CD4-positive, CD25-positive, alpha-beta regulatory T cell (primary cell): Measurements from ENCODE around the gene CFAP92. TPM values are rescaled to one million over a fixed set of nuclear protein-coding genes. Genes with fewer than 3 reads are reported as not detected.

ENCODE experiments used
- ATAC-seq, 2 donors: fragments of 150-1000 bp; cut with Tn5 transposase; one replicate each; pipeline ENCODE4 v1.10.0; 2021; ENCODE audit warnings: low read depth in 2 of 2, moderate number of reproducible peaks in 2 of 2, moderate library complexity in 1 of 2
- DNase-seq, 3 donors: peaks; one replicate each; pipeline versions ENCODE4 v3.0.0 to v3.0.0-alpha.2; 2012 to 2022; ENCODE audit warnings: mixed read lengths in 1 of 3
- H3K27ac ChIP-seq: one replicate; pipeline ENCODE4 v1.7.0; 2013; ENCODE audit warnings: mild to moderate bottlenecking, low read length; ENCODE audit not compliant: insufficient read depth, poor library complexity, severe bottlenecking
- H3K27me3 ChIP-seq: one replicate; pipeline ENCODE4 v1.7.0; 2013; ENCODE audit warnings: low read length; ENCODE audit not compliant: control insufficient read depth, insufficient read depth
- H3K36me3 ChIP-seq: one replicate; pipeline ENCODE4 v1.7.0; 2013; ENCODE audit warnings: mild to moderate bottlenecking, low read length, moderate library complexity; ENCODE audit not compliant: control insufficient read depth, insufficient read depth
- H3K4me1 ChIP-seq: 2 replicates; pipeline ENCODE4 v1.7.0; 2013; ENCODE audit warnings: mild to moderate bottlenecking, low read length; ENCODE audit not compliant: insufficient read depth, control insufficient read depth, poor library complexity, severe bottlenecking
- H3K4me3 ChIP-seq: one replicate; pipeline ENCODE4 v1.7.0; 2013; ENCODE audit warnings: low read depth, mild to moderate bottlenecking, low read length, moderate library complexity
- H3K9me3 ChIP-seq, 2 experiments: 1 replicate in 1 of 2; 2 replicates in 1 of 2; pipeline ENCODE4 v1.7.0; 2013; ENCODE audit warnings: low read length in 2 of 2, mild to moderate bottlenecking in 1 of 2, moderate library complexity in 1 of 2; ENCODE audit not compliant: control insufficient read depth in 2 of 2
- H3K27ac Mint-ChIP-seq, 3 donors: one replicate each; pipeline ENCODE4 v1.8.0; 2020 to 2022; ENCODE audit warnings: mild to moderate bottlenecking in 3 of 3, mixed read lengths in 3 of 3, moderate library complexity in 2 of 3
- H3K27me3 Mint-ChIP-seq: one replicate; pipeline ENCODE4 v1.8.0; 2022; ENCODE audit warnings: mild to moderate bottlenecking, mixed read lengths
- H3K36me3 Mint-ChIP-seq: one replicate; pipeline ENCODE4 v1.8.0; 2020; ENCODE audit warnings: mixed read lengths
- H3K4me1 Mint-ChIP-seq, 4 donors: one replicate each; pipeline ENCODE4 v1.8.0; 2020 to 2022; ENCODE audit warnings: mixed read lengths in 4 of 4, mild to moderate bottlenecking in 1 of 4
- H3K4me3 Mint-ChIP-seq, 4 donors: one replicate each; pipeline ENCODE4 v1.8.0; 2020 to 2022; ENCODE audit warnings: mild to moderate bottlenecking in 4 of 4, mixed read lengths in 4 of 4, moderate library complexity in 3 of 4
- H3K9me3 Mint-ChIP-seq, 7 donors: one replicate each; pipeline ENCODE4 v1.8.0; 2020 to 2022; ENCODE audit warnings: mixed read lengths in 7 of 7, mild to moderate bottlenecking in 3 of 7, moderate library complexity in 2 of 7
- polyA plus RNA-seq, 4 donors: library from polyadenylated mRNA; unstranded; fragments of 300-500 nt; fragmentation: Illumina TruSeq; gene quantifications; one replicate each; pipeline ENCODE4 v1.2.3, GENCODE V29; 2021
- total RNA-seq: library from RNA; stranded (reverse); gene quantifications from one replicate; pipeline ENCODE4 v1.2.3, GENCODE V29; 2022

Gene CFAP92
- total and polyA plus RNA-seq, 5 donors from 2014 or later: 0.28 TPM; not detected in 4

GRCh38 chr3:129001806-129002572 lies 8.1 kb upstream of the CFAP92 start:
- Mint-ChIP-seq H3K9me3 (peaks cover 0 to 1% (median 0%) of the 10 kb centered on the region in 7 donors), H3K27ac (peak overlapping the region in 1 of 3 donors; percentile 56), H3K27me3 (peaks cover 55% of the 10 kb centered on the region), H3K4me1 (peaks cover 0 to 32% (median 9%) of the 10 kb centered on the region in 4 donors), H3K4me3 (peak overlapping the region in 3 of 4 donors; percentile 11 to 72 (median 35)), H3K36me3 (peaks cover 4% of the 10 kb centered on the region)
- Histone ChIP-seq H3K4me1 (peaks cover 20% of the 10 kb centered on the region), H3K36me3 (no peaks in the 10 kb centered on the region), H3K27ac (no peak overlapping the region), H3K27me3 (peaks cover 28% of the 10 kb centered on the region), H3K9me3 (no peaks in the 10 kb centered on the region), H3K4me3 (no peak overlapping the region)
- DNase-seq (peak in 1 of 3 donors; percentile 45), ATAC-seq (peak; percentile 17 to 43)

DNA sequence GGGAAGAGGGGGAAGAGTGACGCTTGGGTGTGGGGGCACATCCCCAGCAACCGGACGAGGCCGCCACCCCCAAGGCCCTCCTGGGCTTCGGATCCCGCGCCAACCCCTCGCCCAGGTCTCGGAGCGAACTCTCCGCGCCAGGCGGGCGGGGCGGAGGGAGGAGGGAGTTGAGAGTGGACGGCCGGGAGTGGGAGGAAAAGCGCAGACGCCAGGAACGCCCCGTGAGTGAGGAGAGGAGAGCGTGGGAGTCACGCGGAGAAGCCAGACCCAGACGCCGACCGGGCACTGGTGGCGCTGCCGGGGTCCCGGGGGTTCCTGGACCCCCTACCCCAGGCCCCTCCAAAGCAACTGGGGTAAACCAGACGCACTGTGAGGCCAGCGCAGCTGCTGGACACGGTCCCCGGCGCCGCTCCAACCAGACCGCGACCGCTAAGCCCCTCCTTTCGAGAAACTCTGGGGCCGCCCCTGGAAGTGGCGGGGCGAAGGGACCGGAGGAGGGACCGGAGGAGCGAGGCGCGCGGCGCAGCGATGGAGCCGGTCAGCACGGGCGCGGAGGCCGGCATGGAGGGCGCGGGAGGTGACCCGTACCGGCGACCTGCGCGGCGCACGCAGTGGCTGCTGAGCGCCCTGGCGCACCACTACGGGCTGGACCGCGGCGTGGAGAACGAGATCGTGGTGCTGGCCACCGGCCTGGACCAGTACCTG lies 7.4 kb upstream of the CFAP92 start, which contains the start of gene EFCC1:
Gene EFCC1 (plus strand): TSS at position 204 of the 705 bp plus-strand sequence. CDS start 325 bp downstream, at position 529.
- H3K36me3 Mint-ChIP-seq: peaks cover 4% of the 10 kb centered on the region
- DNase-seq: no peak
- Histone ChIP-seq H3K36me3 (no peaks in the 10 kb centered on the region), H3K9me3 (no peaks in the 10 kb centered on the region), H3K4me3 (no peak within 1 kb of the TSS), H3K27me3 (peaks cover 28% of the 10 kb centered on the region), H3K4me1 (peaks cover 20% of the 10 kb centered on the region), H3K27ac (no peak within 1 kb of the TSS)
- H3K27me3 Mint-ChIP-seq: peaks cover 51% of the 10 kb centered on the region
- no peak within 1 kb of the TSS for H3K27ac Mint-ChIP-seq
- peak within 1 kb of the TSS in 2 of 4 donors; percentile 11 to 36 for H3K4me3 Mint-ChIP-seq
- H3K9me3 Mint-ChIP-seq: peaks cover 0 to 1% (median 0%) of the 10 kb centered on the region in 7 donors
- H3K4me1 Mint-ChIP-seq: peaks cover 0 to 32% (median 9%) of the 10 kb centered on the region in 4 donors
- ATAC-seq: no peak

DNA sequence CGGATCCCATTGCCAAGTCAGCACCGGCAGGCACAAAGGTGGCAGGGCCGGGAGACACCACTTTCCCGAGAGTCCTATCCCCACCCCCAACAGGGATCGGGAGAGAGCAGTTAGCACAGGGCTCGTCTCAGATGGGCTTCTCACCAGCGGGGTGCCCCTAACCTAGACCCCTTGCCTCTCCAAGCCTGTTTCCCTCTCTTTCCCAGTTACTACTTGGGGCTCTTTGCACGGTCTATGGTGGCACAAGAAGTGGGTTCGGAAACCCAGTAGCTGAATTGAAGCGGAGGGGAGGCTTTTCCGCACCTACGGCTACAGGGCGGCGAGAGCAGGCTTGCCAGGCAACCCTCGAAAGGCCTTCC lies 6.8 kb upstream of the CFAP92 start:
- Histone ChIP-seq H3K9me3 (no peaks in the 10 kb centered on the region), H3K4me3 (no peak overlapping the region), H3K27me3 (peaks cover 28% of the 10 kb centered on the region), H3K36me3 (no peaks in the 10 kb centered on the region), H3K4me1 (peaks cover 20% of the 10 kb centered on the region), H3K27ac (no peak overlapping the region)
- no peak for ATAC-seq
- H3K4me1 Mint-ChIP-seq: peaks cover 0 to 28% (median 9%) of the 10 kb centered on the region in 4 donors
- H3K36me3 Mint-ChIP-seq: peaks cover 4% of the 10 kb centered on the region
- no peak for DNase-seq
- peaks cover 0 to 1% (median 0%) of the 10 kb centered on the region in 7 donors for H3K9me3 Mint-ChIP-seq
- peaks cover 56% of the 10 kb centered on the region for H3K27me3 Mint-ChIP-seq
- H3K4me3 Mint-ChIP-seq: no peak overlapping the region
- H3K27ac Mint-ChIP-seq: no peak overlapping the region

DNA sequence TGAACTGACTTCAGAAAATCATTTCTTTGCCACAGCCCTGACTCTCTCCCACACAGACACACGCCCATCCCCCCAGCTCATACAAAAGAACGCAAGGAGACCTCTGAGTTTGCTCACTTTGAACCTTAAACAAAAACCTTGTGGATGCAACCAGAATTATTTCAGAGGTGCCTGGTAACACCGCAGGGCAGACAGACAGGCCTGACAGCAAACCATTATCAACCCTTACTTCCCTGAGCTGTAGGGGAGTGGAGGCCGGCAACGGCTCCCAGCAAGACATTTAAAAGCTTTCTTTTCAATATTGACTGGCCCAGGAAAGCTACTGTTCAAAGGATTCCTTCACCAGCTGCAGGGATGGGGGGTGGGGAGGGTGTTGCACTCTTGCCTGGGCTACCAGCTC lies 5.2 kb upstream of the CFAP92 start:
- Histone ChIP-seq H3K4me3 (no peak overlapping the region), H3K36me3 (no peaks in the 10 kb centered on the region), H3K27ac (no peak overlapping the region), H3K9me3 (no peaks in the 10 kb centered on the region), H3K4me1 (peaks cover 25% of the 10 kb centered on the region), H3K27me3 (peaks cover 28% of the 10 kb centered on the region)
- DNase-seq: no peak
- Mint-ChIP-seq H3K27me3 (peaks cover 59% of the 10 kb centered on the region), H3K27ac (no peak overlapping the region), H3K36me3 (no peaks in the 10 kb centered on the region), H3K4me3 (peak overlapping the region in 2 of 4 donors; percentile 39 to 44), H3K9me3 (peaks cover 0 to 1% (median 0%) of the 10 kb centered on the region in 7 donors), H3K4me1 (peaks cover 0 to 30% (median 10%) of the 10 kb centered on the region in 4 donors)
- ATAC-seq: no peak

DNA sequence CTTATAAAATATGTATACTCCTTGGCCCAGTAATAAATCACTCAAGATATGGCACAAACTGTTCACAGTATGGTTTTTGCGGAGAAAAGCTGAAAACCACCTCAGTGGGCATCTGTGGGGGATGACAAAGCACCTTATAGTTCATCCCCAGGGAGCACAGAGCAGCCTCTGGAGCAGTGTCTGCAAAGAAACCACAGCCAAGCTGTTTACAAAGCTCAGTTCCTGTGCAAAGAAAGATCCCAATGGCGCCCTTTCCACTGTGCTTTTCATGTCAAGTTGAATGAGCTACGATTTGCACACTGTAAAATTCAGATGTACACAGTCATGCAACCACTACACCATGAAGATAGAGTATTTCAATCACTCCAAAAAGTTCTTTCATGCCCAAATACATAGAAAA lies 4.7 kb upstream of the CFAP92 start:
- peaks cover 0 to 1% (median 0%) of the 10 kb centered on the region in 7 donors for H3K9me3 Mint-ChIP-seq
- peaks cover 59% of the 10 kb centered on the region for H3K27me3 Mint-ChIP-seq
- peaks cover 0 to 34% (median 10%) of the 10 kb centered on the region in 4 donors for H3K4me1 Mint-ChIP-seq
- no peak overlapping the region for H3K4me3 Mint-ChIP-seq
- H3K36me3 ChIP-seq: no peaks in the 10 kb centered on the region
- H3K27ac Mint-ChIP-seq: no peak overlapping the region
- ATAC-seq: no peak
- no peaks in the 10 kb centered on the region for H3K36me3 Mint-ChIP-seq
- no peak for DNase-seq
- H3K27ac ChIP-seq: no peak overlapping the region
- H3K4me1 ChIP-seq: peaks cover 28% of the 10 kb centered on the region
- H3K4me3 ChIP-seq: no peak overlapping the region
- H3K9me3 ChIP-seq: no peaks in the 10 kb centered on the region
- peaks cover 28% of the 10 kb centered on the region for H3K27me3 ChIP-seq

DNA sequence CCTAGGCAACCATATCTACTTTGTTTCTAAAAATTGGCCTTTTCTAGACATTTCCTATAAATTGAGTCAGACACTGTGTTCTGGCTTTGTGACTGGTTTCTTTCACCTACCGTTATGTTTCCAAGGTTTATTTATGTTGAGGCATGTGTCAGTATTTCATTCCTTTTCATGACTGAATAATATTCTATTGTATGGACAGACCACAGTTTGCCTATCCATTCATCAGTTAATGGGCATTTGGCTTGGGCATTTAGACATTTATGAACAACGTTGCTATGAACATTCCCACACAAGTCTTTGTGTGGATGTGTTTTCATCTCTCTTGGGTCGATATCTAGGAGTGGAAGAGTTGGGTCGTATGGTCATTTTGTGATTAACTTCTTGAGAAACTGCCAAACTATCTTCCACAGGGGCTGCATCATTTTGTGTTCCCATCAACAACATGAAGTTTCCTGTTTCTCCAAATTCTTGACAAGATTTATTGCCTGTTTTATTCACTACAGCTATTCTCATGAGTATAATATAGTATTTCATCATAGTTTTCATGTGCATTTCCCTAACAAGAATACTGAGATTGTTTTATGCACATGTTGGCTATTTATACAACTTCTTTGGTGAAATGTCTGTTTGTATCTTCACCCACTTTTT lies 3.7 kb upstream of the CFAP92 start:
- Histone ChIP-seq H3K4me3 (no peak overlapping the region), H3K4me1 (peaks cover 31% of the 10 kb centered on the region), H3K9me3 (no peaks in the 10 kb centered on the region), H3K27ac (no peak overlapping the region), H3K27me3 (peaks cover 23% of the 10 kb centered on the region), H3K36me3 (no peaks in the 10 kb centered on the region)
- Mint-ChIP-seq H3K4me1 (peaks cover 0 to 31% (median 6%) of the 10 kb centered on the region in 4 donors), H3K36me3 (no peaks in the 10 kb centered on the region), H3K4me3 (no peak overlapping the region), H3K9me3 (peaks cover 0 to 1% (median 0%) of the 10 kb centered on the region in 7 donors), H3K27ac (no peak overlapping the region), H3K27me3 (peaks cover 49% of the 10 kb centered on the region)
- no peak for DNase-seq
- no peak for ATAC-seq

DNA sequence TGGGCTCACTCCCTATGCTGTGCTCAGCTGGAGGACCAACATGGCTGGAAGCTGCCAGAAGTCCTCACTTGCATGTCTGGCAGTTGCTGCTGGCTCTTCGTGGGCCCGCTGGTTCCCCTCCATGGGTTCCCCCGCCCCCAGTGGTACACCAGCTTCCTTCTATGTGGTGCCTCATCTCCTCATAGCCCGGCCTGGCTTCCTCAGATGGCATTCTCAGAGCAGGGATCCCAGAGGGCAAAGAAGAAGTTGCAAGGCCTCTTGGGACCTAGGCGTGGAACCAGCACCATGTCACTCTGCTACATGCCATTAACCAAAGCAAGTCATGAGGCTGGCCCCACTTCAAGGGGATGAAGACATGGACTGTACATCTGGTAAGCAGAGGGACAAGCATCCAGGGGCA lies 2.9 kb upstream of the CFAP92 start:
- Mint-ChIP-seq H3K4me1 (peaks cover 0 to 25% (median 3%) of the 10 kb centered on the region in 4 donors), H3K4me3 (no peak overlapping the region), H3K9me3 (peaks cover 0 to 1% (median 0%) of the 10 kb centered on the region in 7 donors), H3K36me3 (no peaks in the 10 kb centered on the region), H3K27me3 (peaks cover 44% of the 10 kb centered on the region), H3K27ac (no peak overlapping the region)
- Histone ChIP-seq H3K4me3 (no peak overlapping the region), H3K4me1 (peaks cover 24% of the 10 kb centered on the region), H3K9me3 (no peaks in the 10 kb centered on the region), H3K27me3 (peaks cover 20% of the 10 kb centered on the region), H3K27ac (no peak overlapping the region), H3K36me3 (no peaks in the 10 kb centered on the region)
- ATAC-seq (no peak), DNase-seq (no peak)
